ENCODE results near the gene NFATC2. TPM values are rescaled to one million over a fixed set of nuclear protein-coding genes. Genes with fewer than 3 reads are reported as not detected.

The NFATC2 gene
- total RNA-seq, 4 donors from 2014 or later: 1.6 to 3.9 (median 2.8) TPM

DNA sequence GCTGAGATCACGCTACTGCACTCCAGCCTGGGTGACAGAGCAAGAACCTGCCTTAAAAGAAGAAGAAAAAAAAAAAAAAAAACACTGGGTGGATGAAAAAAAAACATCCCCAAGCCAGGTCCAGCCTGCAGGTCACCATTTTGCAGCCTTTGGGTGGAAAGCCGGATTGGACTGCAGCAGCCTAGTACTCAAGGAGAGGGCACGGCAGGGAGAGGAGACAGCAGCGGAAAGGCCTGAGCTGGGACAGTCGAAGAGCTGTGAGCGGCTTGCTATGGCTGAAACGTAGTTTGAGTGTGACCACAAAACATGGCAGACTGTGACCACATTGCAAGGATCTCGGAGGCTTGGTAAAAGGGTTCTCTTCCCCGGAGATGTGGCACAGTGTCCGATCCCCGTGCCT lies 173.0 kb downstream of the NFATC2 start:
- no peak for DNase-seq

DNA sequence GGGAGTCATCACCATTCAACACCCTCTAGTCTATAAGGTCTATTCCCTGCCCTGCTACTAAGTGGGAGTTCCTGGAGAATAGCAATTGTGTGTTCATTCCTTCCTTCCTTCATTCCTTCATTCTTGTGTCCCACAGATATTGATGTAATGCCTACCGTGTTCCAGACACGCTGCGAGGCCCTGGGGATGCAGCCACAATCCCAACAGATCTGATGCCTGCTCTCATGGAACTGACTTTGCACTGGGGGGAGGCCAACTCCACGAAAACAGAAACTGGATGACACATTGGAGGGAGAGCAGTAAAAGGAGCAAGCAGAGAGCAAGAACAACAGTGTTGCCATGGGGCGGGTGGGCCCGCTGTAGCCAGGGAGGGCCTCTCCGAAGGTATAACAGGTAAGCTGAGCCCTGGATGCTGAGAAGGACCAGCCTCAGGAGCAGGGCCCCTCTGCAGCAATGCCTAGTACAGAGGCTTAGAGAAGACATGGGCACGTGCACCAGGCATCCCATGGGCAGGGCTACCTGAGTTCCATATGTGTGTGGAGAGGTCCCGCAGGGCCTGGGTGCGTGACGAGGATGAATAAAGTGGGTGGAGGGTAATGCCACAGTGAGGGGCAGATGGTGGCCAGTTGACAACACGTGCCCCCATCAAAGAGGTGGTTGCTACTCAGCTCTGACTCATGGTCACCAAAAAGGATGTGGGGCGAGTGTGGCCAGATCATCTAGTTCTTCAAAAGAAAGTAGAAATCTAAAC lies 173.9 kb downstream of the NFATC2 start:
- no peak for ATAC-seq
- intact Hi-C loops (cut with DNase I; ENCODE audit: low total_unique reads): no loop called here
- H3K9me3 ChIP-seq: no peaks in the 10 kb centered on the region

More for the DNA sequence above, 173.0 kb downstream of the NFATC2 start:
- no peaks in the 10 kb centered on the region for H3K9me3 ChIP-seq
- H3K27me3 ChIP-seq: no peaks in the 10 kb centered on the region
- TF ChIP-seq, protein P1, sequence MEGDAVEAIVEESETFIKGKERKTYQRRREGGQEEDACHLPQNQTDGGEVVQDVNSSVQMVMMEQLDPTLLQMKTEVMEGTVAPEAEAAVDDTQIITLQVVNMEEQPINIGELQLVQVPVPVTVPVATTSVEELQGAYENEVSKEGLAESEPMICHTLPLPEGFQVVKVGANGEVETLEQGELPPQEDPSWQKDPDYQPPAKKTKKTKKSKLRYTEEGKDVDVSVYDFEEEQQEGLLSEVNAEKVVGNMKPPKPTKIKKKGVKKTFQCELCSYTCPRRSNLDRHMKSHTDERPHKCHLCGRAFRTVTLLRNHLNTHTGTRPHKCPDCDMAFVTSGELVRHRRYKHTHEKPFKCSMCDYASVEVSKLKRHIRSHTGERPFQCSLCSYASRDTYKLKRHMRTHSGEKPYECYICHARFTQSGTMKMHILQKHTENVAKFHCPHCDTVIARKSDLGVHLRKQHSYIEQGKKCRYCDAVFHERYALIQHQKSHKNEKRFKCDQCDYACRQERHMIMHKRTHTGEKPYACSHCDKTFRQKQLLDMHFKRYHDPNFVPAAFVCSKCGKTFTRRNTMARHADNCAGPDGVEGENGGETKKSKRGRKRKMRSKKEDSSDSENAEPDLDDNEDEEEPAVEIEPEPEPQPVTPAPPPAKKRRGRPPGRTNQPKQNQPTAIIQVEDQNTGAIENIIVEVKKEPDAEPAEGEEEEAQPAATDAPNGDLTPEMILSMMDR (IDR thresholded peaks at IDR 0.05 in 4 of 5, conservative IDR thresholded peaks at IDR 0.05 in 1 of 5): no peak
- TF ChIP-seq POLR2A (IDR thresholded peaks at IDR 0.05): no peak
- ATAC-seq: no peak
- in situ Hi-C loops (cut with MboI; ENCODE audit: low sequenced_read_pairs in 4 of 4): loop anchor here in 1 of 4 donors (25.0 kb wide), 1 partner anchor 718 kb away; no protein-coding TSS in a partner anchor
- H3K4me3 ChIP-seq: no peak overlapping the region
- H3K27ac ChIP-seq: no peak overlapping the region
- intact Hi-C loops (cut with DNase I; ENCODE audit: low total_unique reads): no loop called here
- no peaks in the 10 kb centered on the region for H3K36me3 ChIP-seq
- no peaks in the 10 kb centered on the region for H3K4me1 ChIP-seq

DNA sequence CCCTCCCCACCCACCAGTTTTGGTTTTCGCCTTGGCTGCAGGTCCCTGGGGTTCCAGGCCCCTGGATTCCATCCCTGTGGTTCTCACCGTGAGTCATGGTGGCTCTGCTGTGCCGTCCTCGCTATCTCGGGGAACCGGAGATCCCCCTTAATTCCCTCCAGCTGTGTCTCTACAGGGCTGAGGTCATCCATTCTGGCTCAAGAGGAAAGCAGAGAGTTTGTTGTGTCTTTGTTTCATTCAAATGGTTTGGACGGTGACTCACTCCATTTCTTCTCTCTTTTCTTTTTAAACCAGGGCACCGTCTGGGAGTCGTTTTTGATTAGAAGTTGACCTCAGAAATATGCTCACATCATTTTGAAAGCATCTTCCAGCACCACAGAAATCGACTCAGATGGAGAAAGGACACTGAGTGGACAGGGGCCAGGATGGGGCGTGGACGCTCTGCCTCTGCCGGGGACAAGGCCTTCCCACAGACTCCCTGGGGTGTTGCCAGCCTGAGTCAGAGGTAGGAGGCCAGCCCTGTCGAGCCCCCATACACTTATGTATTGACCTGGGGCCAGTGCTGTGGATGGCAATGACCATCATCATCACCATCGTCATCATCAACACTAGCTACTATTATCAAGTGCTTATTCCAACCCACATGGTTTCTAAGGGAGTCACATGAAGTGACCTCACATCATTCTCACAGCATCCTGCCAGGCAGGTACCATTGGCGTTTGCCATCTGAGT lies 176.2 kb downstream of the NFATC2 start:
- peak overlapping the region in 1 of 4 donors; percentile 28 for H3K27ac ChIP-seq
- H3K4me3 ChIP-seq: no peak overlapping the region
- H3K9me3 ChIP-seq: no peaks in the 10 kb centered on the region
- in situ Hi-C loops (cut with MboI; ENCODE audit: low sequenced_read_pairs in 4 of 4): loop anchor here in 1 of 4 donors (25.0 kb wide), 1 partner anchor 721 kb away; no protein-coding TSS in a partner anchor
- TF ChIP-seq, protein P1 (IDR thresholded peaks at IDR 0.05 in 4 of 5, conservative IDR thresholded peaks at IDR 0.05 in 1 of 5): no peak
- TF ChIP-seq POLR2A (IDR thresholded peaks at IDR 0.05): no peak
- intact Hi-C loops (cut with DNase I; ENCODE audit: low total_unique reads): no loop called here
- no peaks in the 10 kb centered on the region for H3K27me3 ChIP-seq
- peak in 1 of 2 donors; percentile 60 for DNase-seq
- no peaks in the 10 kb centered on the region for H3K4me1 ChIP-seq
- peak; percentile 60 to 67 for ATAC-seq
- H3K36me3 ChIP-seq: no peaks in the 10 kb centered on the region

More for the DNA sequence above, 173.9 kb downstream of the NFATC2 start:
- in situ Hi-C loops (cut with MboI; ENCODE audit: low sequenced_read_pairs in 4 of 4): loop anchor here in 1 of 4 donors (25.0 kb wide), 1 partner anchor 719 kb away; no protein-coding TSS in a partner anchor
- TF ChIP-seq, protein P1 (IDR thresholded peaks at IDR 0.05 in 4 of 5, conservative IDR thresholded peaks at IDR 0.05 in 1 of 5): no peak
- no peak for TF ChIP-seq POLR2A (IDR thresholded peaks at IDR 0.05)
- no peaks in the 10 kb centered on the region for H3K36me3 ChIP-seq
- H3K27ac ChIP-seq: no peak overlapping the region
- no peaks in the 10 kb centered on the region for H3K4me1 ChIP-seq
- no peak for DNase-seq
- no peaks in the 10 kb centered on the region for H3K27me3 ChIP-seq
- no peak overlapping the region for H3K4me3 ChIP-seq

DNA sequence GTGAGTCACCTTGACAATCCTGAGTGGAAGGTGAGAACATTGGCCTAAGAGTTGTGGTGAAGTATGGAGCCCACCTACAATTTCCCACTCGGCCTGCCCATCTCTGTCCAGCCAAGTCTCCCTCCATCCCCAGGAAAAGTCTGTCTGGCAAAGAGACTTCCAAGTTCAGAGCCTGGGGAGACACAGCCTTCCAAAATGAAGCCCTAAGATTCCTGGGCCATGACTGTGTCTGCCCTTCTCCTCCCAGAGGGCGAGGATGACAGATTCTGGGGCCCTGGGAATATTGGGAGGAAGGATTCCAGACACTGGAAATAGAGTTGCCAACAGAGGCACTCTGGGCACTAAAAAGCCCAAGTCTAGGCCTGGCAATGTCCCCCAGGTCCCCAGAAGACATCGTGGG lies 176.8 kb downstream of the NFATC2 start:
- no peak for ATAC-seq
- no peak overlapping the region for H3K4me3 ChIP-seq
- no peak for TF ChIP-seq POLR2A (IDR thresholded peaks at IDR 0.05)
- TF ChIP-seq, protein P1 (IDR thresholded peaks at IDR 0.05 in 4 of 5, conservative IDR thresholded peaks at IDR 0.05 in 1 of 5): no peak
- no peaks in the 10 kb centered on the region for H3K4me1 ChIP-seq
- intact Hi-C loops (cut with DNase I; ENCODE audit: low total_unique reads) (no loop called here), in situ Hi-C loops (cut with MboI; ENCODE audit: low sequenced_read_pairs in 4 of 4) (loop anchor here in 1 of 4 donors (25.0 kb wide), 1 partner anchor 722 kb away; no protein-coding TSS in a partner anchor)
- H3K9me3 ChIP-seq: no peaks in the 10 kb centered on the region
- no peak for DNase-seq
- peak overlapping the region in 1 of 4 donors; percentile 28 for H3K27ac ChIP-seq
- H3K36me3 ChIP-seq: no peaks in the 10 kb centered on the region
- H3K27me3 ChIP-seq: no peaks in the 10 kb centered on the region
